Keratinocyte (primary cell): ENCODE data around the gene LHX4.

Source experiments
- EZH2 ChIP-seq: IDR thresholded peaks from one replicate; pipeline ENCODE4 v1.6.1; 2012; ENCODE audit warnings: inconsistent platforms, mild to moderate bottlenecking, low read length, moderate library complexity
- TF ChIP-seq, protein P1 (sequence below), 3 experiments: IDR thresholded peaks in 1 of 3; conservative IDR thresholded peaks in 1 of 3; optimal IDR thresholded peaks in 1 of 3; 2 replicates in 2 of 3; 3 replicates in 1 of 3; pipeline versions ENCODE3 to v1.5.1; 2011; ENCODE audit warnings: low read length in 3 of 3, mild to moderate bottlenecking in 3 of 3, moderate library complexity in 2 of 3, control low read depth in 1 of 3, inconsistent platforms in 1 of 3; ENCODE audit not compliant: insufficient read depth in 2 of 3; ENCODE audit errors: extremely low read depth in 1 of 3

DNA sequence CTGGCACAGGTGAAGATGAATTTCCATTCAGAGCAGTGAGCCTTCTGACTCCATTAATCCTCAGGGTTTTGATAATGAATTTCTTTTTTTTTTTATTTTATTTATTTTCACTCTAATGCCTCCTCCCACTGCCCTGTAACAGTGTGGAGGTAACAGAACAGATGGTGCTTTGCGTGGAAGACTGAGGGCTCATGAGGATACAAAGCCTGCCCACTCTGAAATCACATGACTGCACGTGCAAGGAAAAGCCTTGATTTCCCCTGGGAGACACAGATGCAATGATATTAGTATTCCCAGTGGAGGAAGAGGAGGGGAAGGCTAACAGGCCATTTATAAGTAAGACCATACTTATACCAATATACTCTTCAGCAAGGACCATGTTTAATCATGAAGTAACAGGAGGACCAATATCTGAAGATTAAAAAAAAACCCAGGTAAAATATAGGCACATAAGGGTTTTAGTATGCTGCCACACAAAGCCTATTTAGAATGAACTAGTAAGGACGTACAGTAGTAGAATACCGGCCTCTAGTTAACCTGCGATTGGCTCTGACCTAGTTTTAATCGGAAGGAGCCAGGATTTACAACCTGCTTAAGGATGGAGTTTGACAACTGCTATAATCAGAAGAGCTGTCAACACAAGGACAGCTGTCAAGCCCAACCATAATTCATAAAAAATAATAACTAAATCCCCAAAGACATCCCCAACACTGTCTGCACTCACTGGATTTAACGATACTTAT lies 69.6 kb downstream of the LHX4 start:
- TF ChIP-seq, protein P1, sequence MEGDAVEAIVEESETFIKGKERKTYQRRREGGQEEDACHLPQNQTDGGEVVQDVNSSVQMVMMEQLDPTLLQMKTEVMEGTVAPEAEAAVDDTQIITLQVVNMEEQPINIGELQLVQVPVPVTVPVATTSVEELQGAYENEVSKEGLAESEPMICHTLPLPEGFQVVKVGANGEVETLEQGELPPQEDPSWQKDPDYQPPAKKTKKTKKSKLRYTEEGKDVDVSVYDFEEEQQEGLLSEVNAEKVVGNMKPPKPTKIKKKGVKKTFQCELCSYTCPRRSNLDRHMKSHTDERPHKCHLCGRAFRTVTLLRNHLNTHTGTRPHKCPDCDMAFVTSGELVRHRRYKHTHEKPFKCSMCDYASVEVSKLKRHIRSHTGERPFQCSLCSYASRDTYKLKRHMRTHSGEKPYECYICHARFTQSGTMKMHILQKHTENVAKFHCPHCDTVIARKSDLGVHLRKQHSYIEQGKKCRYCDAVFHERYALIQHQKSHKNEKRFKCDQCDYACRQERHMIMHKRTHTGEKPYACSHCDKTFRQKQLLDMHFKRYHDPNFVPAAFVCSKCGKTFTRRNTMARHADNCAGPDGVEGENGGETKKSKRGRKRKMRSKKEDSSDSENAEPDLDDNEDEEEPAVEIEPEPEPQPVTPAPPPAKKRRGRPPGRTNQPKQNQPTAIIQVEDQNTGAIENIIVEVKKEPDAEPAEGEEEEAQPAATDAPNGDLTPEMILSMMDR (optimal IDR thresholded peaks at IDR 0.05 in 1 of 3, IDR thresholded peaks at IDR 0.05 in 1 of 3, conservative IDR thresholded peaks at IDR 0.05 in 1 of 3; ENCODE audit: extremely low read depth in 1 of 3, insufficient read depth in 2 of 3, low read length in 3 of 3): no peak
- TF ChIP-seq EZH2: no peak
